ENCODE results near the gene ALDH9A1.
"Not testable (repeated sequence)": the region's sequence is repeated elsewhere in the genome, so short reads cannot be mapped to it uniquely, and the experiment has no call there.

The ALDH9A1 gene

GRCh38 chr1:165734906-165735305 lies 36.5 kb upstream of the ALDH9A1 start:
- ChIA-PET CTCF (interaction anchor here (1.3 to 1.6 kb wide), 3 partner anchors 11 to 180 kb away, joined by 3 to 7 read pairs (median 3); no protein-coding TSS in a partner anchor), POLR2A (no interaction called here)
- no peak for TF ChIP-seq CTCF (IDR thresholded peaks at IDR 0.05; ENCODE audit: control extremely low read depth, extremely low read depth, low read depth, missing control alignments)
- no peak for DNase-seq (ENCODE audit: extremely low spot score)

DNA sequence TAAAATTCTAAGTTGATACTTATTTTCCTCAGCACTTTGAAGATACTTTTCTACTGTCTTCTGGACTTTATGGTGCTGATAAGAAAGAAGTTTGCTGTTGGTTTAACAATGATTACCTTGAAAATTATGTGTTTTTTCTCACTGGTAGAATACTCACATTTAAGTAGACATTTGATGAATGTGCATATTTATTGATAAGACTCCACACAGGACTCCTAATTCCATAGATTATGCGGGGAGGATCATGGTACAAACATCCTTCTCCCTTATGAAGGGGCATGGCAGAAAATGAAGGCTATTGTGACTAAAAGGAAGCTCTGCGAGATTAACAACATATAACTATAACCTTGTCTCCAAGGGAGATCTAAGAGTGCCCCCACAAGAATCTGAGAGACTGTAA lies 28.5 kb upstream of the ALDH9A1 start:
- no peak for DNase-seq (ENCODE audit: extremely low spot score)
- POLR2A ChIA-PET: no interaction called here
- no peak for TF ChIP-seq CTCF (IDR thresholded peaks at IDR 0.05; ENCODE audit: control extremely low read depth, extremely low read depth, low read depth, missing control alignments)
- CTCF ChIA-PET: interaction anchor here (2.2 kb wide), 1 partner anchor 12 kb away, joined by 7 read pairs; no protein-coding TSS in a partner anchor

DNA sequence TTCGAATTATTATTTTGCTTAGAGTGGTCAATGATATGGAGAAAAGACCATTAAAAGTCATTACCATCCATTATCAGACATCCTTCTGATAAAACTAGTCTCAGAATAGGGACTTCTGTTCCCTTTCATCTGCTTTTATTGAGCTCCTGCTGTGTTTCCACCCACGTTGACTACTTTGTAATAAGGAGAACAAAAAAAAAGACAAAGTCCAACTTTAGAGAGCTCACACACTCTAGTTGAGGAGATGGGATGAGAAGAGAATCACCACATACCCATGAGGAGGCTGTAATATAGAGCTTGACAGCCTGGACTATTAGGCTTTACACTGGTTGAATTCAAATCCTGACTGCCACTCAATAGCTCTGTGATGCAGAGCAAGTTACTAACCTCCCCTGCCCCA lies 27.8 kb upstream of the ALDH9A1 start:
- ChIA-PET POLR2A (no interaction called here), CTCF (interaction anchor here (2.2 kb wide), 1 partner anchor 13 kb away, joined by 7 read pairs; no protein-coding TSS in a partner anchor)
- no peak for TF ChIP-seq CTCF (IDR thresholded peaks at IDR 0.05; ENCODE audit: control extremely low read depth, extremely low read depth, low read depth, missing control alignments)
- DNase-seq (ENCODE audit: extremely low spot score): no peak

GRCh38 chr1:165717918-165718515 lies 19.7 kb upstream of the ALDH9A1 start:
- DNase-seq (ENCODE audit: extremely low spot score): peak; percentile 57
- CTCF ChIA-PET: interaction anchor here (1.0 to 4.1 kb wide), 3 partner anchors 17 to 196 kb away, joined by 3 to 37 read pairs (median 3); no protein-coding TSS in a partner anchor
- peak; percentile 89 for TF ChIP-seq CTCF (IDR thresholded peaks at IDR 0.05; ENCODE audit: control extremely low read depth, extremely low read depth, low read depth, missing control alignments)
- POLR2A ChIA-PET: no interaction called here

DNA sequence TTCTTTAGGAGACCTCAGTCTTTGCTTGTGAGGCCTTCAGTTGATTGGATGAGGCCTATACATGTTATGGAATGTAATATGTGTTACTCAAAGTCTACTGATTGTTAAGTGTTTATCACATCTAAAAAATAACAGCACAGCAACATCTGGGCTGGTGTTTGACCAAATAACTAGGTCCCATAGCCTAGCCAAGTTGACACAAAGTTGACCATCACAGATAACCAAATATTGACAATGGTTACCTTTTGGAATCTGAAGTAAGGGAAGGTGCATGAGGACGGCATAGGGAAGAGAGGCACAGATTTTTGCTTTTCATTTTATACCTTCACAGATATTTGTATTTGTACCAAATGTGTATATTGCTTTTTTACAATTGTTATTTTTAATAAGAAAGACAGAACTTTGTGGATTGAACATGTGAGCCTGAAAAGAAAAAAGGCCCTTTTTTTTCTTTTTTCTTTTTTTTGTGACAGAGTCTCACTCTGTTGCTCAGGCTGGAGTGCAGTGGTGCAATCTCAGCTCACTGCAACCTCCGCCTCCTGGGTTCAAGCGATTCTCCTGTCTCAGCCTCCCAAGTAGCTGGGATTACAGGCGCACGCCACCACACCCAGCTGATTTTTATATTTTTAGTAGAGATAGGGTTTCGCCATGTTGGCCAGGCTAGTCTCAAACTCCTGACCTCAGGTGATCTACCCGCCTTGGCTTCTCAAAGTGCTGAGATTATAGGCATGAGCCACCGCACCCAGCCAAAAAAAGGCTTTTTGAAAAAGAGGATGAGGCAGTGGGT lies 18.1 kb upstream of the ALDH9A1 start:
- CTCF ChIA-PET: interaction anchor here (4.1 kb wide), 1 partner anchor 198 kb away, joined by 37 read pairs; no protein-coding TSS in a partner anchor
- POLR2A ChIA-PET: not testable (repeated sequence)

GRCh38 chr1:165712764-165713163 lies 14.4 kb upstream of the ALDH9A1 start:
- DNase-seq (ENCODE audit: extremely low spot score): no peak
- CTCF ChIA-PET: interaction anchor here (1.2 to 2.1 kb wide), 2 partner anchors 14 to 202 kb away, joined by 4 to 5 read pairs; partner anchors contain the start of gene ALDH9A1
- no peak for TF ChIP-seq CTCF (IDR thresholded peaks at IDR 0.05; ENCODE audit: control extremely low read depth, extremely low read depth, low read depth, missing control alignments)
- POLR2A ChIA-PET: no interaction called here

More for the DNA sequence above, 18.1 kb upstream of the ALDH9A1 start:
- DNase-seq (ENCODE audit: extremely low spot score): not testable (repeated sequence)
